Measurements from ENCODE around the gene KAT8.

The KAT8 gene

DNA sequence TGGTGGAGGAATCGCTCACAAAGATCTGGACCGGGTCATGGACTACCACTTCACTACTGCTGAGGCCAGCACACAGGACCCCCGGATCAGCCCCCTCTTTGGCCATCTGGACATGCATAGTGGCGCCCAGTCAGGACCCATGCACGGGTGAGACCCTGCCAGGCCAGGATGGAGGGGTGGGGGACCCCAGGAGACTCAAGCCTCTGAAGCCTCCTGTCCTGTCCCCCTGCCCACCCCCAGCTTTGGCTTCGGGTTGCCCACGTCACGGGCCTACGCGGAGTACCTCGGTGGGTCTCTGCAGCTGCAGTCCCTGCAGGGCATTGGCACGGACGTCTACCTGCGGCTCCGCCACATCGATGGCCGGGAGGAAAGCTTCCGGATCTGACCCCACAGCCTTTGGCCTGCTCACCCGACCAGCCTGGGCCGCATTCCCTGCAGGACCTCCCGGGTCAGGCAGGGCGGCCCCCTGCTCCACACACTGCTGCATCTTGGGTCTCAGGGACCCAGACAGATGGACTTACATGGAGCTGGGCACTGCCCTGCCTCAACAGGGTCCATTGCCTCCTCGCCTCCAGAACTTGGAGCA lies 5.5 kb upstream of the KAT8 start:
- Histone ChIP-seq H4K12ac (ENCODE audit: low read depth, low read length) (no peak overlapping the region), H3K23ac (ENCODE audit: low read length) (no peak overlapping the region), H3K79me1 (ENCODE audit: low read length) (peaks cover 6% of the 10 kb centered on the region), H3K18ac (ENCODE audit: low read length) (no peak overlapping the region), H2AK5ac (ENCODE audit: low read length) (no peak overlapping the region), H2BK120ac (ENCODE audit: insufficient read depth, low read length, poor library complexity) (no peak overlapping the region), H3K79me2 (ENCODE audit: control insufficient read depth, insufficient read depth, low read length, poor library complexity) (peaks cover 6% of the 10 kb centered on the region), H3K4me2 (ENCODE audit: low read length) (no peak overlapping the region), H2BK12ac (ENCODE audit: low read length) (no peak overlapping the region), H3K27me3 (ENCODE audit: insufficient read depth, low read length) (no peaks in the 10 kb centered on the region), H4K91ac (ENCODE audit: low read depth, low read length) (no peak overlapping the region), H3K9ac (ENCODE audit: low read length) (no peak overlapping the region), H4K8ac (ENCODE audit: low read depth, low read length) (no peak overlapping the region), H3K27ac (ENCODE audit: low read depth, low read length) (no peak overlapping the region), H2BK5ac (ENCODE audit: low read depth, low read length, poor library complexity) (no peak overlapping the region), H3K4me3 (ENCODE audit: low read depth, low read length) (no peak overlapping the region), H3K4me1 (ENCODE audit: control insufficient read depth in 1 of 2, insufficient read depth in 2 of 2, low read length in 2 of 2) (peaks cover 2 to 13% of the 10 kb centered on the region in 2 experiments), H3K36me3 (ENCODE audit: control insufficient read depth in 1 of 2, insufficient read depth in 2 of 2, low read length in 2 of 2) (peaks cover 36 to 40% of the 10 kb centered on the region in 2 experiments), H2AFZ (ENCODE audit: insufficient read depth, low read length, poor library complexity) (no peak overlapping the region), H3K14ac (ENCODE audit: low read length) (no peak overlapping the region), H3K4ac (ENCODE audit: low read depth, low read length) (no peak overlapping the region), H3K9me3 (ENCODE audit: insufficient read depth, low read depth, low read length) (peaks cover 1% of the 10 kb centered on the region)
- WGBS (ENCODE audit: extremely low coverage, insufficient coverage, insufficient read length) = no CpG with 5 or more reads among the region's 23 CpGs
- DNase-seq = no peak

- DNase-seq = no peak
- no peak overlapping the region for H2BK120ac ChIP-seq (ENCODE audit: insufficient read depth, low read length, poor library complexity)
- H4K91ac ChIP-seq (ENCODE audit: low read depth, low read length) = no peak overlapping the region
- H3K9me3 ChIP-seq (ENCODE audit: insufficient read depth, low read depth, low read length) = peaks cover 1% of the 10 kb centered on the region
- peaks cover 36 to 40% of the 10 kb centered on the region in 2 experiments for H3K36me3 ChIP-seq (ENCODE audit: control insufficient read depth in 1 of 2, insufficient read depth in 2 of 2, low read length in 2 of 2)
- H3K23ac ChIP-seq (ENCODE audit: low read length) = no peak overlapping the region
- no peak overlapping the region for H4K8ac ChIP-seq (ENCODE audit: low read depth, low read length)
- H3K27me3 ChIP-seq (ENCODE audit: insufficient read depth, low read length) = no peaks in the 10 kb centered on the region
- no peak overlapping the region for H3K27ac ChIP-seq (ENCODE audit: low read depth, low read length)
- no peak overlapping the region for H2BK5ac ChIP-seq (ENCODE audit: low read depth, low read length, poor library complexity)
- H3K18ac ChIP-seq (ENCODE audit: low read length) = no peak overlapping the region
- no CpG with 5 or more reads among the region's 2 CpGs for WGBS (ENCODE audit: extremely low coverage, insufficient coverage, insufficient read length)
- no peak overlapping the region for H2AK5ac ChIP-seq (ENCODE audit: low read length)
- peaks cover 8% of the 10 kb centered on the region for H3K79me1 ChIP-seq (ENCODE audit: low read length)
- H4K12ac ChIP-seq (ENCODE audit: low read depth, low read length) = no peak overlapping the region
- peaks cover 6% of the 10 kb centered on the region for H3K79me2 ChIP-seq (ENCODE audit: control insufficient read depth, insufficient read depth, low read length, poor library complexity)
- no peak overlapping the region for H3K4me3 ChIP-seq (ENCODE audit: low read depth, low read length)
- H3K9ac ChIP-seq (ENCODE audit: low read length) = no peak overlapping the region
- H3K4me2 ChIP-seq (ENCODE audit: low read length) = no peak overlapping the region
- H3K4me1 ChIP-seq (ENCODE audit: control insufficient read depth in 1 of 2, insufficient read depth in 2 of 2, low read length in 2 of 2) = peaks cover 2 to 13% of the 10 kb centered on the region in 2 experiments
- no peak overlapping the region for H3K4ac ChIP-seq (ENCODE audit: low read depth, low read length)
- no peak overlapping the region for H3K14ac ChIP-seq (ENCODE audit: low read length)
- H2AFZ ChIP-seq (ENCODE audit: insufficient read depth, low read length, poor library complexity) = no peak overlapping the region
- H2BK12ac ChIP-seq (ENCODE audit: low read length) = no peak overlapping the region
Observed at GRCh38 chr16:31112711-31113110, 4.8 kb upstream of the KAT8 start.

DNA sequence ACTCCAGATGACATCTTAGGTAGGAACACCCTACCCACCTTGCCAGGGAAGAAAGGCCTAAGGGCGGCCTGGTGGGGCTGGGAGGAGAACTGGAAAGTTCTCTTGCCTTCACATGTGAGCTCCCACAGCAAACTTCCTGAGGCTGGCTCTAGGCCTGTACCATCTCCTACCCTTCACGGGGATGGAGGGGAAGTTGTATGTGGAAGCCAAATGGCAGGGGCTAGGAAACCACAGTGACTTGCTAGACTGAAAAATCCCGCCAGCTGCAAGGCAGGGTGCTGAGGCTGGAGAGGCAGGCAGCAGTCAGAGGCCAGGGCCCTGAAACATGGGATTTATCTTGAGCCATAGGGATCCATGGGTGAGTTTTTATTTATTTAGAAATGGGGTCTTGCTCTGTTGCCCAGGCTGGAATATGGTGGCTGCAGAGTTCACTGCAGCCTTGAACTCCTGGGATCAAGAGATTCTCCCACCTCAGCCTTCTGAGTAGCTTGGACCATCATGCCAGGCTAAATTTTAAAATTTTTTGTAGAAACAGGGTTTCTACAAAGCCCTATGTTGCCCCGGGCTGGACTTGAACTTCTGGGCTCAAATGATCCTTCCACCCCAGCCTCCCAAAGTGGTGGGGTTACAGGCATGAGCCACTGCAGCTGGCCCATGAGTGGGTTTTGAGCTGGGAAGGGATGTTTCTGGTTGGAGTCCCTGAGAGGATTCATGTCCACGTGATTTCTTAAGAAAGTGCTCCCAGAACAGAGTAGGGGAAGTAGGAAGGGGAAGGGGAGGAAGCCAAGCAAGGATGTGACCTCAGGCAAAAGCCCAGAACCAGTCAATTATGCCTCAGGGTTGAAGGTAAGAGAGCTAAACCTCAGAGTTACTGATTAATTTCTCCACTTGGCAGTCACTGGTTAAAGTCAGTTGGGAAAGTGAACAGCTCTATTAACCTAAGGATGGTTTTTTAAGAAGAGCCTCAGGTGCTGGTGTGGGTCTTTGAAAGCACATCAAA lies 4.0 kb upstream of the KAT8 start:
- Histone ChIP-seq H3K9ac (ENCODE audit: low read length) (no peak overlapping the region), H3K14ac (ENCODE audit: low read length) (no peak overlapping the region), H2AK5ac (ENCODE audit: low read length) (no peak overlapping the region), H3K27ac (ENCODE audit: low read depth, low read length) (no peak overlapping the region), H3K36me3 (ENCODE audit: control insufficient read depth in 1 of 2, insufficient read depth in 2 of 2, low read length in 2 of 2) (peaks cover 36 to 40% of the 10 kb centered on the region in 2 experiments), H3K4me1 (ENCODE audit: control insufficient read depth in 1 of 2, insufficient read depth in 2 of 2, low read length in 2 of 2) (peaks cover 6 to 13% of the 10 kb centered on the region in 2 experiments), H3K79me1 (ENCODE audit: low read length) (peaks cover 10% of the 10 kb centered on the region), H2BK5ac (ENCODE audit: low read depth, low read length, poor library complexity) (no peak overlapping the region), H3K4me2 (ENCODE audit: low read length) (no peak overlapping the region), H3K4me3 (ENCODE audit: low read depth, low read length) (no peak overlapping the region), H2BK12ac (ENCODE audit: low read length) (no peak overlapping the region), H4K8ac (ENCODE audit: low read depth, low read length) (no peak overlapping the region), H3K9me3 (ENCODE audit: insufficient read depth, low read depth, low read length) (peaks cover 1% of the 10 kb centered on the region), H2BK120ac (ENCODE audit: insufficient read depth, low read length, poor library complexity) (no peak overlapping the region), H4K12ac (ENCODE audit: low read depth, low read length) (no peak overlapping the region), H3K27me3 (ENCODE audit: insufficient read depth, low read length) (no peaks in the 10 kb centered on the region), H3K23ac (ENCODE audit: low read length) (no peak overlapping the region), H3K4ac (ENCODE audit: low read depth, low read length) (no peak overlapping the region), H3K18ac (ENCODE audit: low read length) (no peak overlapping the region), H3K79me2 (ENCODE audit: control insufficient read depth, insufficient read depth, low read length, poor library complexity) (peaks cover 6% of the 10 kb centered on the region), H4K91ac (ENCODE audit: low read depth, low read length) (no peak overlapping the region), H2AFZ (ENCODE audit: insufficient read depth, low read length, poor library complexity) (no peak overlapping the region)
- peak; percentile 58 to 80 for DNase-seq
- no CpG with 5 or more reads among the region's 5 CpGs for WGBS (ENCODE audit: extremely low coverage, insufficient coverage, insufficient read length)

- peaks cover 2% of the 10 kb centered on the region for H3K79me2 ChIP-seq (ENCODE audit: control insufficient read depth, insufficient read depth, low read length, poor library complexity)
- no peaks in the 10 kb centered on the region for H3K27me3 ChIP-seq (ENCODE audit: insufficient read depth, low read length)
- H2AFZ ChIP-seq (ENCODE audit: insufficient read depth, low read length, poor library complexity) = no peak overlapping the region
- H3K14ac ChIP-seq (ENCODE audit: low read length) = no peak overlapping the region
- H3K36me3 ChIP-seq (ENCODE audit: control insufficient read depth in 1 of 2, insufficient read depth in 2 of 2, low read length in 2 of 2) = peaks cover 34 to 35% of the 10 kb centered on the region in 2 experiments
- WGBS (ENCODE audit: extremely low coverage, insufficient coverage, insufficient read length) = no CpG with 5 or more reads among the region's 8 CpGs
- no peak overlapping the region for H2BK5ac ChIP-seq (ENCODE audit: low read depth, low read length, poor library complexity)
- H2AK5ac ChIP-seq (ENCODE audit: low read length) = no peak overlapping the region
- H3K18ac ChIP-seq (ENCODE audit: low read length) = no peak overlapping the region
- H2BK12ac ChIP-seq (ENCODE audit: low read length) = no peak overlapping the region
- no peak overlapping the region for H3K4me2 ChIP-seq (ENCODE audit: low read length)
- no peak overlapping the region for H3K27ac ChIP-seq (ENCODE audit: low read depth, low read length)
- no peak overlapping the region for H4K91ac ChIP-seq (ENCODE audit: low read depth, low read length)
- peak in 1 of 2 donors; percentile 13 for DNase-seq
- H2BK120ac ChIP-seq (ENCODE audit: insufficient read depth, low read length, poor library complexity) = no peak overlapping the region
- H3K79me1 ChIP-seq (ENCODE audit: low read length) = peaks cover 7% of the 10 kb centered on the region
- H3K4me3 ChIP-seq (ENCODE audit: low read depth, low read length) = no peak overlapping the region
- no peak overlapping the region for H3K23ac ChIP-seq (ENCODE audit: low read length)
- no peak overlapping the region for H4K8ac ChIP-seq (ENCODE audit: low read depth, low read length)
- H3K9ac ChIP-seq (ENCODE audit: low read length) = no peak overlapping the region
- no peak overlapping the region for H4K12ac ChIP-seq (ENCODE audit: low read depth, low read length)
- peaks cover 1% of the 10 kb centered on the region for H3K9me3 ChIP-seq (ENCODE audit: insufficient read depth, low read depth, low read length)
- H3K4ac ChIP-seq (ENCODE audit: low read depth, low read length) = no peak overlapping the region
- H3K4me1 ChIP-seq (ENCODE audit: control insufficient read depth in 1 of 2, insufficient read depth in 2 of 2, low read length in 2 of 2) = peaks cover 6 to 7% of the 10 kb centered on the region in 2 experiments
Observed at GRCh38 chr16:31114468-31114867, 3.0 kb upstream of the KAT8 start.
